Iris pigment epithelial cell (primary cell): ENCODE results near the gene MUS81.
A peak's percentile ranks its signal among the peaks of the same experiment; 100 is the strongest.

Source experiments
- DNase-seq: peaks from one replicate; pipeline ENCODE4 v3.0.0-alpha.2; 2011; ENCODE audit warnings: low read depth

The MUS81 gene

GRCh38 chr11:65892661-65893317 lies 32.6 kb downstream of the MUS81 start:
- DNase-seq = no peak

DNA sequence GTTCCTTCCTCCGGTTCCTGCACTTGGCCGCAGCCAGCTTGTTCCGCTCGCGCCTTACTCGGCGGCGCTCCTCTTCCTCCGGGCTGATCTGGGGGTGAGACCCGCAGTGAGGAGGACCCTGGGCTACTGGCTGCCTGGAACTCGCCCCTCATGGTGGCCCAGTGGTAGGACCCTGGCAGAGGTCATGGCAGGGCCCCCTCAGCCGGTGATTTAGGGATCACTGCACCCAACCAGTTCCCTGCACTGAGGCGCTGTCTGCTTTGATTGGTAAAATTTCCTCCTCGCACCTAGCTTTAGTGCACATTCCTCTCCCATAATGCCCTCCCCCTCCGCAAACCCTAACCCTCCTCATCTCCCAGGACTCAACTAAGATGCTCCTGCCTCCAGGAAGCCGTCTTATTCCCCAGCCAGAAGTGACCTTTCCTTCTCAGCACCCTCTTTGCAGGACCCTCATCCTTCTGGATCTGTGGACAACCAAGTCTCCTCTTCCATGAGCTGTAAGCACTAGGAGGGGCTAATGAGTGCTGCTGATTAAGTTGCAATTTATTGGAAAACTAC lies 33.9 kb downstream of the MUS81 start:
- DNase-seq = no peak

- no peak for DNase-seq
Measured at GRCh38 chr11:65895482-65895981, 35.3 kb downstream of the MUS81 start.

DNA sequence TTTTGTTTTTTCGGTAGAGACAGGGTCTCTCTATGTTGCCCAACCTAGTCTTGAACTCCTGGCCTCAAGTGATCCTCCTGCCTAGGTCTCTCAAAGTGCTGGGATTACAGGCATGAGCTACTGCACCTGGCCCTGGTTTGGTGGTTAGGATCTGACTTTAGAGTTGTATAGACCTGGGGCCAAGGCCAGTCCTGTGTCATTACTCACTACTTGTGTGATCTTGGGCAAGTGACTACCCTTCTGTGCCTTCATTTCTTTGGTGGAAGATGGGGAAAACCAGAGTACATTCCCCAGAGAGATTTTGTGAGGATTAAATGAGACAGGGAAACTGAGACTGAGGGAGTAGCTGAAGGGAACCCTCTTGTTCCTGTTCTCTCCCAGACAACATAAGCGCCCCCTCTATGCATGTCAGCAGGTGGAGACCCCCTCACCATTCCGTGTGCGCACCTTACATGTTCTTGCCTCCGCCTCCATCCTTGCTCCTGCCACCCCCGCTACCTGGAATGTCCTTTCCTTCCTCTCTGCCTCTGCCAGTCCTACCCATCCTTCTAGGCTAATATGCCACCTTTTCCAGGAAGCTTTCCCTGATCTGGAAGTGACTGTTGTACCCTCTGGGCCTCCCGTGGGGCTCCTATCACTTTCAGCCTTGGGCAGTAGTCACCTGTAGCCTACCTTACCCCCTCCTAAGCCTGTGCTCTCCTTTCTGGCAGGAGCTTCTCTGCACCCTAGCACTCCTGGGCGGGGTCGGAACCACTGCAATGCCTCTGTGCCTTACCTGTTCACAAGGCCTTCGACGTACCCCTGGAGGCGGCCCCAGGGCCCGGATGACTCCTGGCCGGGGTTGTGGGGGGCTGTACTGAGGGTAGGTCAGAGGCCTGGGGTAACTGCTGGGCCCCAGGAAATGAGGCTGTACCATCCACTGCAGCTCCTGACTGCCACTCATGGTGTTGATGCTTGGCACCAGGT lies 36.1 kb downstream of the MUS81 start:
- DNase-seq = no peak

DNA sequence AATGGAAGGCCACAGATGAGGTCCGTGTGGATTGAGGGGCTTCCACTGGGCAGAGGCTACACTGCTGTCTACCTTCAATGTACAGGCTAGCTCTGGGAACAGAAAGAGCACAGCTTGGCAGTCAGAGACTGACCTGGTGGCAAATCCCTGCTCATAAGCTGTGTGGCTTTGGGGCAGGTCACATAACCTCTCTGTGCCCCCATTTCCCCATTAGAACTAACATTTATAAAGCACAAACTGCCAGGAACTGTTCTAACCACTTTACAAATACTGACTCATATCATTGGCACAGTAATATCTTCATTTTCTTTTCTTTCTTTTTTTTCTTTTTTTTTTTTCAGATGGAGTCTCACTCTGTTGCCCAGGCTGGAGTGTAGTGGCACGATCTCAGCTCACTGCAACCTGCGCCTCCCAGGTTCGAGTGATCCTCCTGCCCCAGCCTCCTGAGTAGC lies 36.8 kb downstream of the MUS81 start:
- peak; percentile 38 for DNase-seq

DNA sequence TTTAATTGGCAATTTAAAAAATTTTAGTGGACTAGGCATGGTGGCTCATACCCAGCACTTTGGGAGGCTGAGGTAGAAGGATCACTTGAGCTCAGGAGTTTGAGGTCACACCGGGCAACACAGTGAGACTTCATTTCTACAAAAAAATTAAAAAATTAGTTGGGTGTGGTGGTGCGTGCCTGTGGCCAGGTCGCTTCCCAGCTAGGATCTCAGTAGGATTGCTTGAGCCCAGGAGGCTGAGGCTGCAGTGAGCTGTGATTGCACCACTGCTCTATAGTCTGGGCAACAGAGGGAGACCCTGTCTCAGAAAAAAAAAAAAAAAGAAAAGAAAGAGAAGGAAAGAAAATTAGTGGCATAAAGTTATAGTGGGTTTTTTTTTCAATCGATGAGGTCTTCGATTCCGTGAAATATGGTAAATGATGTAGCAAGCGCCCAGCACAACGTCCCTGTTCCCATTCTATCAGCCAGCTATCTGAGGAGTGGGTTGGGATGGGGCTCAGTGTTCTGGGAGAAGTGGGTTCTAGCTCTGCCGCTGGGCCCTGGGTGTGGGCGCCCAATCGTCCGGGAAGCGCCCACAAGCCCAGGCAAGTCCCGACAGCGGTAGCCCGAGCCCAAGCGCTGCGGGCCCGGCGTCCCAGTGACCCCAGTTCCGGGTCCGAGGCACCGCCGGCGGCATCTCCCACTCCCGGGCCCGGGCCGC lies 38.6 kb downstream of the MUS81 start:
- peak; percentile 42 for DNase-seq

GRCh38 chr11:65899356-65900124 lies 39.3 kb downstream of the MUS81 start:
- peak; percentile 78 for DNase-seq

DNA sequence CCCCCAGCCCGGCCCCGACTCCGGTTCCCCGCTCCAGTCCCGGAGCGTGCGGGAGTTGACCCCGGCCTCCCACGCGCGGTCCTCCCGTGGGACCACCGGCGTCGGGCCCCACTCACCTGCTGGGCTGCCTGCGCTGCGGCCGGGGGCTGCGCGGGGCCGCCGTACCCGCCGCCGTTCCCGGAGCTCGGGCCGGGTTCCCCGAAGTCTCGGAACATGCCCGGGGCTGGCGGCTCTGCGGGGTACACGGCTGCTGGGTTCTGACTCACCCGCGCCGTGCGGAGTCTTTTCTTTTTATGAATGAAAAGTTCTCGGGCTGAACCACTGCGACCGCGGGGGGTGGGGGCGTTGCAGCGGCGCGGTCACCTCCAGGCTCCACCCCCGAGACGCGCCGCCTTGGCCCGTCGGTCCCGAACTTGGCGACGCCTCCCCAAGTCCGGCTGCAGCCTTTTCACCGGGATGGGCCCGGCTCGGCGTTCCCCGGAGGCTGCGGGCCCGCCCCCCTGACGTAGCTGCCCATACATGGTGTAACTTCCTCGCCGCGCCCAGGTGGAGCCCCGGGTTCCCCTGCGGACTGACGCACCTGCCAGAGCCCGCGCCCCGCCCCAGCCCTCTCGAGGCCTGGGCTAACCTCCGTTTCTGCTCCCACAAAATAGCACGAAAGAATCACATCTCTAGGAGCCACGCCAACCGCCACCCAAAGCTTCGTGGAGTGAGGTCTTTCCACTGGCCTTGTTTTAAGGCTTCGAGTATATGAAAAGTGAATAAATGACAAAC lies 40.1 kb downstream of the MUS81 start, which contains the start of gene FOSL1:
Gene FOSL1 (minus strand): TSS at position 264 of the 774 bp plus-strand sequence. CDS start 49 bp downstream, at position 215.
- peak; percentile 98 for DNase-seq

GRCh38 chr11:65900899-65901180 lies 40.6 kb downstream of the MUS81 start:
- no peak for DNase-seq

DNA sequence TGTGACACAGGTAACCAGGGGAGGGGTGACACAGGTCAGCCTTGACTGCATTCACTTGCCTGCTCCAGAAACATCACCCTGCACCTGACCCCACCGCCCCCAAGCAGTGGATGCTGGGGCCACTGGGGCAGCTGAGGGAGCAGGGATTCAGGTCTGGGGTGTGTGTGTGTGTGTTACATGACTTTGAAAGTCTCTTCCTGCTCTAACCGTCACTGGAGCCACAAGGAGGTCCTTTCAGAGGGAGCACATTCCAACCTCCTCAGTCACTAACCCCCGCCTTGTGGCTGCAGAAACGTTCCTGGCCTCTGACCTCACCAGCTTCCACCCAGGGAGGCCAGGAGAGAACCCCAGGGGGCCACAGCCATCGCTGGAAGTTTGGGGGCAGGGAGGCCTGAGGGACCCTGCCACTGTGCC lies 42.8 kb downstream of the MUS81 start:
- peak; percentile 74 for DNase-seq

- no peak for DNase-seq
Measured at GRCh38 chr11:65903715-65904114, 43.5 kb downstream of the MUS81 start.

GRCh38 chr11:65906602-65907001 lies 46.4 kb downstream of the MUS81 start:
- peak; percentile 28 for DNase-seq

GRCh38 chr11:65907878-65908277 lies 47.6 kb downstream of the MUS81 start:
- no peak for DNase-seq

DNA sequence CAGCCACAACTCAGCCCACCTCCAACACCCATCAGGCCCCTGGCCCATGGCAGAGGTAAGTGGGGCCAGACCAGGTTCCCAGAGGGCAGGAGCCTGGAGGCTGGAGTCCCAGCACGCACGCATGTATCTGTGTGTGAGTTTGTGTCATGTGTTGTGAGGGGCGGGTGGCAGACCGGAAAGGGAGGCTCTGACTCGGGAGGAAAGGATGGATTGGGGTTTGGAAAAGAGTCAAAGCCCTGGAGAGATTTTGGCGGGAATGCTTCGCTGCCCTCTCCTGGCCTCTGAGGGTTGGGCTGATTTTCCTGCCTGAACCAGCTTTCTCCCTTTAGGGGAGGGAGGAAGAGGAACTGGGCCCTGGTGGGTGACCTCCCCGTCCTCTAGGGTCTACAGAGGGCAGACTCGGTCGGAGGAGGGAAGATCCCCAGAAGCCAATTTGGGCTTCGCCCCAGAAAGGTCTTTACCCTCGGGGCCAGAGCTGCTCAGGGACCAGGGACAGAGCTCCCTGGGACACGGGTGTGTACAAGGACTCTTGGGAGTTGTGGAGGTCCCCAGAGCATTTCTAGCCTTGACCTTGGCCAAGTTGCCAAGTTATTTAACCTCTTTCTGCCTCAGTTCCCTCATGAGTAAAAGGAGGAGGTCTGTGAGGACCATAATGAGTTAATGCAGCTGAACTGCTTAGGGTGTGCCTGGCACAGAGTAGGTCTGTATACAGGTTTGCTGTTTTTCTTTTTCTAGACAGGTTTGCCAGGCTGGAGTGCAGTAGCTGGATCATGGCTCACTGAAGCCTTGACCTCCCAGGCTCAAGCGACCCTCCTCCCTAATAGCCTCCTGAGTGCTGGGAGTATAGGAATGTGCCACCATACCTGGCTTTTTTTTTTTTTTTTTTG lies 51.7 kb downstream of the MUS81 start:
- peak; percentile 27 for DNase-seq

DNA sequence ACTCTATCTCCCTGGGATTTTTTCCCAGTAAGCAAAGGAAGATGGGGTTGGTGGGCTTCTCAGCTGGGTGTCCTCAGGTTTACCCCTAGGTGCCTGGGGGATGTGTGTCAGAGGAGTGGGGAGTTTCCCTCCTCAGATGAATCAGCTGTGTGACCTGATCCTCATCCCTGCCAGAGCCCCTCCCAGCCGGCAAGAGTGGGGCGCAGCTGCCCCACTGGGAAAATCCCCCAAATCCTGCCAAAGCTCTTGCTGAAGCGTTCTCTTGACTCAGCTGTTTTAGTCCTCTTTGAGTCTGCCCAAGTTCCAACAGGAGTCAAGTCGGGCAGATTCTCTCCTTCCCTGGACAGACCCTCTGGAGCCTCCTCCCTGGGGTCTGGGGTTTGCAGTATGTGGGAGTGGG lies 52.6 kb downstream of the MUS81 start:
- peak; percentile 86 for DNase-seq

GRCh38 chr11:65915101-65915820 lies 55.0 kb downstream of the MUS81 start:
- no peak for DNase-seq

GRCh38 chr11:65915821-65916251 lies 55.6 kb downstream of the MUS81 start:
- peak; percentile 98 for DNase-seq
